HG02981 (cell line): Measurements from ENCODE around the gene MTERF4.

ENCODE experiments used
- ATAC-seq: cut with Tn5 transposase; IDR thresholded peaks from one replicate; pipeline ENCODE4 v1.9.1; 2021; ENCODE audit warnings: mild to moderate bottlenecking, moderate library complexity; ENCODE audit not compliant: unreplicated experiment

Gene MTERF4, protein sequence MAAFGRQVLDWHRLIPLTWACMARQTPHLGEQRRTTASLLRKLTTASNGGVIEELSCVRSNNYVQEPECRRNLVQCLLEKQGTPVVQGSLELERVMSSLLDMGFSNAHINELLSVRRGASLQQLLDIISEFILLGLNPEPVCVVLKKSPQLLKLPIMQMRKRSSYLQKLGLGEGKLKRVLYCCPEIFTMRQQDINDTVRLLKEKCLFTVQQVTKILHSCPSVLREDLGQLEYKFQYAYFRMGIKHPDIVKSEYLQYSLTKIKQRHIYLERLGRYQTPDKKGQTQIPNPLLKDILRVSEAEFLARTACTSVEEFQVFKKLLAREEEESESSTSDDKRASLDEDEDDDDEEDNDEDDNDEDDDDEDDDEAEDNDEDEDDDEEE

DNA sequence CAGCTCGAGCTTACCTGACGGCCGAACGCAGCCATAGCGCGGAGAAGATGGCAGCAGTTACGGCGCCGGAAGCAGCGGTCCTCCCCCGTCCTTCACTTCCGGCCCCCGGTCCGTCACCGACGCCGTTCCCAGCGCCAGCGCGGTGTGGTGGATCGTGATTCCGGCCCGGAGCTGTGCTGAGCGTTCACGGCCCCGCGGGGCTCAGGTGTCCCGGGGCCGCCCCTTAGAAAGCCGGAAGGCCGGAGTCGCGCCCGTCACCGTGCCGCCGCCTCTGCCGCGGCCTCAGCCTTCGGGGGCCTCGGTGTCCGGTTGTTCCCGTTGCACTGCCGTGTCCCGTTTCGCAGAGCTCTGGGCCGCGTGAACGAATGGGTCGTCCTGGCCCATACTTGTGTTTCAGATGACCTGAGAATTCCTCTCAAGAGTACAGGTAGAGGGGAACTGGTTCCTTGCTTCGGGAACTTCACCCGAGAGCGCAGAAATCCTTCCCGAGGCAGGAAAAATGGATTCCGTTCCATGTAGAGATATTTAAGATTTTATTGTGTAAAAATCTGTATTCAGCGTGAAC lies at the start of gene MTERF4:
TSS of gene MTERF4 (minus strand) at position 49 of the 565 bp plus-strand sequence. CDS start at position 35, 14 bp downstream.
- ATAC-seq = peak; percentile 88

DNA sequence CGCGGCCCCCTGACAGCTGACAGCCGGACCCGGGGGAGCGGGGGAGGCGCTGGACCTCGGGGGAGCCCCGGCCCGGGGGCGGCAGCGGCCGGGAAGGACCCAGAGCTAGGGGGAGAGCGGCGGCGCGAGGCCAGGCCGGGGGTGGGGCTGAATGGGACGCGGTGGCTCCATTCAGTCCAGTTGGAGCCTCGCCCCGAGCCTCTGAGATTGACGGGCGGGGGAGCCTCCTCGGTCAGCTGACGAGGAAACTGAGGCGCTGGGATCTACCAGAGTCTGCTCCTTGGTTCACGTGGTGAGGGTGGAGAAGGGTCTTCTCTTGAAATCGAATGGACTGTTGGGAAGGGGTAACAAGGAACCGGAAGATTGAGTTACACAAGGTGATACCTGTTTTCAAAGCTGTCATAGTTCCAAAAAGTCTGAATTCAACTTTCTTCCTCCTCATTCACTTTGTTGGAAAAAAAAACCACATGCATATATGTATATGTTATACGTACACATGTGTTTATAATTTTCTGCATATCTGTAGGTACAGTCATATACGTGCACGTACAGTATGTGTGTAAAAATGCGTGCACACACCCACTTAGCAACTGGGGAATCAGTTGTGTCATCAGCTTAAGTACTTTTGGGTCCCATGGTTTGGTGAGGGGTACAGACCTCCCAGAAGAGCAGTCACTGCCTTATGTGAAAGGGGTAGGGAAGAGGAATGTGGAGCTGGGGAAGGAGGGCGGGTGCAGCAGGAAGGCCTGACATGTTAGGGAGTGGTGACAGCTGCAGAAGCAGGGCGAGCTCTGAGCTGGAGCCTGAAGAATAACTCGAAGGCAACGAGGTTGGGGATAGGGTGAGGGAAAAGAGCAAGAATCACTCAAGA lies 48.8 kb upstream of the MTERF4 start:
- ATAC-seq = no peak

DNA sequence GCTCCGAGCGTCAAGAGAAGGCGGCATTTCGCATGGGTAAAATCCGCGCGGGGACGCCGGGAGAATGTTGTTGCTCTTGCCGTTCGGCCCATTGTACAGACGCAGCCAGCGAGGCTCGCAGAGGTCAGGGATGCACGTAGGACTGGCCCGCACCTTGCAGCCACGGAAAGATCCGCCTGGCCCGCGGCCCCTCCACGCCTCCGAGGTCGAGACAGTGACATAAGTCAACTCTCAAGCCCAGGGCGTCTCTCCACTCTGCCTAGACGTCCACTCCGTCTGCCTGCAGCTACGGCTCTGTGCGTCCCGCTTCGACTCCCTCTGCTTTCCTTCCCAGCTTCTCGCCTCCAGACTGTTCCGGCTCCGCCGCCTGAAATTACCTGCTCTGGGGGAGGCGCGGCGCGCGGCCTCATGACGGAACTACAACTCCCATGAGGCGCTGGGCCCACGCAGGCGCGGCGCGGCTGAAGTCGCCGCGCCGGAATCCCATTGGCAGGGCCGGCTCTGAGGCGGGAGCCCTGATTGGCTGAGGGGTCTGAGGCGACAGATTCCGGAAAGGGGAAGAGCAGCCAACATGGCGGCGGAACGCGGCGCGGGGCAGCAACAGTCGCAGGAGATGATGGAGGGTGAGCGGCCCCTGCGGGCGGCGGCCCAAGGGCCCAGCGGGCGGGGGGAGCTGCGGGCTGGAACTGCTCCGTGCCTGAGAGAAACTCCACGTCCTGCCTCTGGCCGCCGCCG lies 48.0 kb upstream of the MTERF4 start, which contains the start of gene PPP1R7:
TSS of gene PPP1R7 (plus strand) at position 543 of the 735 bp plus-strand sequence. CDS start at position 572, 29 bp downstream.
- ATAC-seq = peak; percentile 71

DNA sequence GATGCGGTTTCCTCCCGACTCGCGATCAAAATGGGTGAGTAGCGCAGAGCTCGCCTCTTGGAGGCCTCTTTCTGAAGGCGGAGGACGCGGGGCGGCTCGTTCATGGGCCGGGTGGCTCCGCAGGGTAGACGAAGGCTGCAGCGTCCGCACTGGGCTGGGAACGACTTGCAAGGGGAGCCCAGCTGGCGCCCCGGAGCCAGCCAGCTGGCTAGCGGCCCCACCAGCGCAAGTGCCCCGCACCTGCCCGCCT lies 47.5 kb upstream of the MTERF4 start:
- ATAC-seq = peak; percentile 9

DNA sequence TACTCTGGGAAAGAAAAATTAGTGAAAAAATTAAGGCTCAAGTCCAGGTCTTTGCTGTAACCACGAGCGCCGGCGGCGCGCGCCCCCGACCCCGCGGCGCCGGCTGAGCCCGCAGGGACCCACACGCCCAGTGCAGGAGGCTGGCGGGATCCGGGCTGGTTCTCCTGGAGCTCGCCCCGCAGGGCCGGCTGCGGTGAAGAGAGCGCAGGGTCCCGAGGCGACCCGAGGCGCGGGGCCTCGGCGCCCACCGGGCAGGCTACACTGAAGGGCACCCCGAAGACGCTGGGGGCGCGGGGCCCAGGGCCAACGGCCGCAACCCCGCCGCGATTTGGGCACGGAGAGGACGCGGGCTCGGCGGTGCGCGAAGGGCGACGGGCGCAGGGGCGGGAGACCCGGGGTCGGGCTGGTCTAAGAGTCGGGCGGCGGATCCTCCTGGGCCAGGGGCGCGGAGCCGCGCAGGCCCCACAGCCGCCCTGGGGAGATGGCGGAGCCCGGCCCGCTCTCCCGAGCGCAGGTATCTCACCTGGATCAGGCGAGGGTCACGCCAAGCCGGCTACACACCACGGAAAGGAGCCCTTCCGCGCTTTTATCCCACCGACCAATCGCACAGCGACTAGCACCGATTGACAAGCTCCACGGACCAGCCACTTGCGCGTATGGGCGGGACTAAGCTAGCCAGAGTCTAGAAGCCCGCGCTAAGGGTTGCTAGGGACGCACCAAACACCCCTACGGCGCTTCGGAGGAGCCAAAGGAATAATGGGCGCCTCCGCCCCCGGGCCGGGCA lies 47.0 kb upstream of the MTERF4 start, which contains the start of gene PASK:
TSS of gene PASK (minus strand) at position 582 of the 784 bp plus-strand sequence. CDS start 6,440 bp downstream, outside the sequence.
- peak; percentile 81 for ATAC-seq

DNA sequence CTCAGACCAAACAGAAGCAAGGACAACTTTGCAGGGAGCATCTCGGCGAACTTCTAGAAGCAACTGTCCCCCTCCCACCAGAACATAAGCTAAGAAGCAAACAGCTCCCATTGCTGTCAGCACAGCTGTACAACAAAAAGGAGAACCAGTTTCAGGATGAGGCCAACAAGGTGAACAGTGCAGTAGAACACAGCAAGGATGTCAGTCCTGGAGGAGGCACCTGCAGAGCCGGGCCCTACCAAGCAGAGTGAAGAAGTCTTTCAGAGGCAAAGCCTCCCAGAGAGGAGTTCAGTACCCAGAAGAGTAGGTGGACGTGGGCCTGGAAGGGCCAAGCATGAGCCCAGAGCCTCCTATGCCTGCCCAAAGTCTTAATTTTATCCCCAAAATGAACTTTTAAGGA lies 46.2 kb upstream of the MTERF4 start:
- ATAC-seq = no peak

DNA sequence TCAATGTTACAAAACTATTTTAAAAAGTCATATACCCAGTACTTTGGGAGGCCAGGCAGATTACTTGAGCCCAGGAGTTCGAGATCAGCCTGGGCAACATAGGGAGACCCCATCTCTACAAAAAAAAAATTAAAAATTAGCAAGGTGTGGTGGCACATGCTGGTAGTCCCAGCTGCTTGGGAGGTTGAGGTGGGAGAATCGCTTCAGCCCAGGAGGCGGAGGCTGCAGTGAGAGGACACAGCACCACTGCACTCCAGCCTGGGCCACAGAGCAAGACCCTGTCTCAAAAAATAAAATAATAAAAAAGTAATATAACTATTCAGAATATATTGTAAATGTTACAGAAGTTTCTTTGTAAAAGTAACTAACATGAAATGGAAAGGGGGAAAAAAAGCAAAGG lies 45.2 kb upstream of the MTERF4 start:
- ATAC-seq = no peak

DNA sequence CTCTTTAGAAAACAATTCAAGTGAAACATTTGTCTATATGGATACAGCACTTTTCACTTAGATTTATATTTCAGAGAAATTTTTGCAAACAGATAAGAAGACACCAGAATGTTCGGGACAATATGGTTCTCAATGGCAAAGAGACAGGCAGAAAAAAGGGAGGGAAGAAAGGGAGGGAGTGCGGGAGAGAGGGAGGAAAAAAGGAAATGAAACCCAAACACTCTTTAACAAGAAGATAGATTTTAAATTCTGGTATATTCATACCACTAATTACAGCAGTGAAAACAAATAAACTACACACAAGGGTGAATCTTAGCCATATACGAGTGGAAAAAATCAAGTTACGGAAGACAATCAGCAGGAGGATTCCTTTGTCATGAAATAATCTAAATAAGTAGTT lies 44.2 kb upstream of the MTERF4 start:
- ATAC-seq = no peak

DNA sequence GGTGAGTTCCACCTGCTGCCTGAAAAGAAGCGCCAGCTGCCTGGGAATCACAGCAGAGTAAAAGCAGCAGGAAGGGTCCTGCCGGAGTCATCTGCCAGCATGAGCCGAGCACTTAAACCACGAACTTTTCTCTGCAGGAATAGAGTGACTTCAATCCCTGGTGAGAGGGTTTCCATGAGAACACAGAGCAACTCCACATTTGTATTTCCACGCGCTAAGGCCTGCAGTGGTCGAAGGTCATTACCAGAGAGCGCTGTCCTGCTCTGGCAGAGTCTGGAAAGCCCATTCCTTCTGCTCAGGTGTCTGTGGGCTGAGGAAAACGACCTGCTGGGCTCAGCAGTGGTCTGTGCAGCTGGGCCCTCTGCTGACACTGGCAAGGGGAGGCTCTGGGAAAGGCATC lies 40.5 kb upstream of the MTERF4 start:
- no peak for ATAC-seq

DNA sequence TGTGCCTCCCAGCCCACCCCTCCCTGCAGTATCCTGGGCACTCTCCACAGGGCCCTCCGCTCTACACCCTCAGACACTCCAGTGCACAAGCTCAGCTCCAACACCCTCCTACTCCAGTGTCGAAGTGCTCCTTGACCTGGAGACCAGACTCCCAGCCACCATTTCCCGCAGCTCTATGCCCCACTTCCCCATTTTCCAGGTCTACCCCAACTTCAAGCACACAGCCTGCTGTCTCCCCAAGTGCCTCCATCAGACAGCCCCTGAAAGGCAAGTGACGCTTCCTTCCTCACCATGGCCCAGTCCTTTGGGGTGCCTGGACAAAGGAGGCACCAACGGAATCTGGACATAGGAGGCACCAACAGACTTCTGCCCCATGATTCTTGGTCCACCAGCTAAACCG lies 40.0 kb upstream of the MTERF4 start:
- no peak for ATAC-seq

DNA sequence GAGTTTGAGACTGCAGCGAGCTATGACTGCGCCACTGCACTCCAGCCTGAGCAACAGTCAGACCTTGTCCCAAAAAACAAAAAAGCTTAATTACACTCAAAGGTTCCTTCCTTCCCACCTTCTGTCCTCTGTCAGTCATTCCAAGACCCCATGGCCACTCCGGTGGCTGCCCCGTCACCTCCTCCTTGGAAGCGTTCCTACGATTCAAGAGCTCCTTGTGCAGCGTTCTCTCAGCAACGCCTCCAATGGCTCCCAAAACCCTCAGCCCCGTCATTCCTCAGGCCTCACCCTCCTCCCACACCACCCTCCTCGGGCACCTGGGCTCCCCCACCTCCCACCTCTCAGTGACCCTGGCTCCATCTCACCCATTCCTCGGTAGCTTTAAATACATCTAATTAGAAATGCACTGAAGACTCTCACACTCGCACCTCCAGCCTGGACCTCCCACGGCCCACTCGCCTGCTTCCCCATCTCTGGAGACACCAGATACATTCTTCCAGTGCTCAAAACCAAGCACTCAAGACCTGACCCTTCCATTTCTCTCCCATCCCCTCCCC lies 39.2 kb upstream of the MTERF4 start:
- no peak for ATAC-seq

DNA sequence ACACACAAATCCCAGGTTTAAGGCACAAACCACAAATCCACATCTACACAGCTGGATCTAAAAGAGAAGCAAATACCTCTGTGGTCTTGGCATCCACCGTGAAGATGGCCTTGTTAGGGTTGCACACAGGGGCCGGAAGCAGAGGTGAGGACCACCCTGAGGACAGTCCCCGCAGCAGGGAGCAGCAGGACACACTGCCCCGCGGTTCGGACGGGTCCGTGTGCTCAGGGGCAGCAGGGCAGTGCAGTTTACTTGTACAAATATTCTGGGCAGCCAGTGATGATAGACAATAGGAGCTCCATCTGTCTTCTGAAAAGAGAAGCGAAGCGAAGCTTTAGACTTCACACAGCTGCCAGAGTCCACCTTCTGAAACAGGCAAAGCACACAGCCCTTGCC lies 38.4 kb upstream of the MTERF4 start:
- no peak for ATAC-seq

DNA sequence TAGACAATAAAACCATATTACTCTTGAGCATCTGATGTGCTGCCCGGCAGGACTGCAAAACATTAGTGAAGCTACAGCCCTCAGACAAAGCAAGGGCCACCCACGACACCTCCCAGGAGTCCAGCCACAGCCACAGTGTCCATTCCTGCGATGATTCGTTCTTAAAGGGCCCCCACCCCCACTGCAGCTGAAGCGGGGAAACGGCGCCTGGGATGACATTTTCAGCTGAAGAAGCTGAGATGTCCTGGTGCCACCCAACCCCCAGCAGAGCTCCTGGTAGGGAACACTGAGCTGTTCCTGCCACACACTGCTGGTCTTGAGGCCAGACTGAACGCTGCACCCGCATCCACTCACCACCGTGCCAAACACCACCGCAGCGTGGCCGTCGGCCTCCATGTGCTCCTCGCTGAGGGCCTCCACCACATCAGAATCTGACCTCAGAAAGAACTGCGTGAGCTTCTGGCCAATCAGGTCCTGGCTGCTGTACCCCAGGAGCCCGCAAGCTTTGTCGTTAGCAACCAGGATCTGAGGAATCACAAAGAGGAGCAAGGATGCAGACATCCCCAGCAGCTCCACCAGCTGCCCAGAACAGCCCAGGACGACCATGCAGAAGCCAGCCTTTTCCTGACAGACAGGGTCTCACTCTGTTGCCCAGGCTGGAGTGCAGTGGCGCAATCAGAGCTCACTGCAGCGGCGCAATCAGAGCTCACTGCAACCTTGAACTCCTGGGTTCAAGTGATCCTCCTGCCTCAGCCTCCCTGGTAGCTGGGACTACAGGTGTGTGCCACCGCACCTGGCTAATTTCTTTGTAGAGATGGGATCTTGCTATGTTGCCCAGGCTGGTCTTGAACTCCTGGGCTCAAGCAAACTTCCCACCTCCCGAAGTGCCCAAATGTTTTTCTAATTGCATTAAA lies 37.7 kb upstream of the MTERF4 start:
- ATAC-seq = no peak

DNA sequence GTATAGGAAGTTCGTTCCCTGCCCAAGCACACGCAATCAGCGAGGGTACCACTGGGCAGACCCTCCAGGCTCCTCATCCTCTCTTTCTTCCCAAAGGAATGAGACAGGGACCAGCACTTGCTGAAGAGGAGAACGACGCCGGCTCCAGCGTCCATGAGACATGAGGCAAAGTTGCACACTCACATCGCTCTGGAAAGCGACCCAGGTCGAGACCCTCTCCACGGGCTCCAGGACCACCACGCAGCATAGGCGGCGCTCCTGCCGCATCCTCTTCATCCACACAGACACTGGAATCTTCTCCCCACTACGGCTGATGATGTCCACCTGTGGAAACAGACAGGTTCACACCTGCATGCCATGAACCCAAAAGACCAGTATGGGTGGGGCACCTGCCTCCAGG lies 36.4 kb upstream of the MTERF4 start:
- no peak for ATAC-seq

DNA sequence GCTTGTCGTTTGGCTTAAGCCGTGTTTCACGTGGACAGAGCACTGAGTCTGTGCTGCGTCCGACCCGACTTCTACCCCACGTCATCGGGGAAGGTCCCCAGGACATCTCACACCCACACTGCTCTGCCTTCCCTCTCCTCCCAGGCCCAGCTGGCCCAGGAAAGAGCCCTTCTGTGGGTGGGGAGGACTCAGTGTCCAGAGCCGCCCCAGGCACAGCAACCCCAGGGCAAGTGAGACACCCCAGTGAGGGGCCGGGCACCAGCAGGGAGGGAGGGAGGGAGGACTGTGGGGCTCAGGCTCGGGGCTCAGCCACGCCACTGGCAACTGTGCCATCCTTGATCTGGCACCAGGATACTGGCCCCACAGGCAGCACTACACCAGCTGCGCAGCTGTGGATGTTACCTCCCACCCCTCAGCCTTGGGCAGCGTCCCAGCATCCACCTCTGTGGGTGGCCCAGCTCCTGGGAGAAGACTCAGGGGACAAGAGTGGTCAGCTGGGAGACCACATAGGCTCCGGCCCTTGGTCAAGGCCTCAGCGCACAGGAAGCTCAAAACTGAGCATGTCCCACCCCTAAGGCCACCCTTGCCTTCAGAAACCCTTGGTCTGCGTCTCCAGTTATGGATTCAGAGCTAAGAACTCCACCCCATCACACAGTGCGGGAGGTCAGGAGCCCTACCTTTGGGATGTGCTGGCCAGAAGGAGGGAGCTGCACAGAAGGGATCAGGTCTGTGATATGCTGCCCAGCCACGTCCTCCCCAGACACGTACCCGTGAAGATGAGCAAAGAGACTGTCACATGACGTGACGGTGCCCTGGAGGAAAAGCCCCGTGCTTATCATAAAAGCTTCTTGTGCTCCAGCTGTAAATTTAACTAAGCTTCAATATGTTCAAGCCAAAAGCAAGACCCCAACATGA lies 35.4 kb upstream of the MTERF4 start:
- no peak for ATAC-seq

DNA sequence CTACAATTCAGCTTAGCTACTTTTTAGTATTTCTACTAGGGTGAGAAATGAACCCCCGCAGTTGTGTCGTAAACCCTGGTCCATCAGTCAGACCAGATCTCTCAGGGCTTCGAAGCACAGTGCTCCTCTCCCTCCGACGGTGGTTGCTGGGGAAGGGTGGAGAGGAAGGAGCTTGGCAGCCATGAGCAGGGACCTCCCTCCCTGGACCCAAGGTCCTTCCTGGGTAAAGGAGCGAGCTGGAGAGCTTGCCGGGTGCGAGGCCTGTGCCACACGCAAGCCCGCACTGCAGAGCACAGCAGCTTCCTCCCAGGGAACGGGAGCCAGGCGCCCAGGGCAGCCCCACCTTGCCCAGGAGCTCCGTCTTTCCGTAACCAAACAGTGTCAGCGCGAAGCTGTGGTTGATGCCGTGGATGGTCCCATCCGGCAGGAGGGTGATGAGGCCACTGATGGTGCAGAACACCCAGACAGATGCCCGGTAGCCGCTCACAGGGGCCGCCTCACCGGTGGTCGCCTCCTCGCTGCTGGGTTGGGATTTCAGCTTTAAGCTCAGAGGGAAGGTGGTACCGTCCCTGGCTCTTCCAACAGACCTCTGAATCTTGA lies 34.7 kb upstream of the MTERF4 start:
- no peak for ATAC-seq

DNA sequence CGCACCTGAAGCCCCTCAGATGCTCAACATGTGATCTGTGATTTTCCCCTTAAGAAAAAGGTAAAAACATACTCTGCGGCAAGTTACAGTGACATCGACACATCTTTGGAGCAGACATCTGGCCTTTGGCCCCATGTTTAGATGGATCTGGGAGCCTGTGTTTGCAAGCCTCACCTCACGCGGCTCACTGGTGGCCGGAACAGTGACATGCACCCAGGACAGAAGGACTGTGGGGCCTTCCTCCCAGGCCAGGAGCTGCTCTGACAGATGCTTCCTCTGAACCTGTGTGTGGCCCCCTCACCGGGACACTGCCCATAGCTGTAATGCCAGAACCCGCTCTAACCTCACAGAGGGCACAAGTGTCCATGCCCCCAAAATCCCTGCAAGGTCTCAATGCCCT lies 34.1 kb upstream of the MTERF4 start:
- no peak for ATAC-seq
